Smooth muscle cell (in vitro differentiated cells): ENCODE data around the gene CELF1. TPM values are rescaled to one million over a fixed set of nuclear protein-coding genes. Genes with fewer than 3 reads are reported as not detected.

Experiments
- DNase-seq: peaks from one replicate; lab custom pipeline; 2025; ENCODE audit not compliant: unreplicated experiment; lab: John Stamatoyannopoulos, UW
- H2AFZ ChIP-seq: fragments of 200-600 bp; sonication (generic); 2 replicates; pipeline ENCODE4 v1.6.0; 2016; ENCODE audit warnings: antibody characterized with exemption, low read depth, mild to moderate bottlenecking
- H3F3A ChIP-seq: fragments of 200-600 bp; sonication (generic); 2 replicates; pipeline ENCODE4 v1.6.0; 2017; ENCODE audit warnings: antibody characterized with exemption, low read depth
- H3K27ac ChIP-seq: fragments of 200-600 bp; sonication (generic); 2 replicates; pipeline ENCODE4 v1.5.1; 2016; ENCODE audit warnings: low read depth, mild to moderate bottlenecking
- H3K27me3 ChIP-seq: fragments of 200-600 bp; sonication (generic); 2 replicates; pipeline ENCODE4 v1.6.1; 2016; ENCODE audit warnings: low read depth, mild to moderate bottlenecking
- H3K36me3 ChIP-seq: fragments of 200-600 bp; sonication (generic); 2 replicates; pipeline ENCODE4 v1.5.1; 2016; ENCODE audit warnings: low read depth
- H3K4me1 ChIP-seq: fragments of 200-600 bp; sonication (generic); 2 replicates; pipeline ENCODE4 v1.5.1; 2016; ENCODE audit warnings: low read depth
- H3K4me2 ChIP-seq: fragments of 200-600 bp; sonication (generic); 2 replicates; pipeline ENCODE4 v1.6.0; 2016; ENCODE audit warnings: mild to moderate bottlenecking
- H3K4me3 ChIP-seq: fragments of 200-600 bp; sonication (generic); 2 replicates; pipeline ENCODE4 v1.5.1; 2016; ENCODE audit warnings: mild to moderate bottlenecking
- H3K79me2 ChIP-seq: fragments of 200-600 bp; sonication (generic); 2 replicates; pipeline ENCODE4 v1.6.0; 2016; ENCODE audit warnings: low read depth, mild to moderate bottlenecking
- H3K9ac ChIP-seq: fragments of 200-600 bp; sonication (generic); 2 replicates; pipeline ENCODE4 v1.6.0; 2016; ENCODE audit warnings: low read depth
- H3K9me3 ChIP-seq: fragments of 200-600 bp; sonication (generic); replicated peaks from 2 replicates; pipeline ENCODE4 v1.5.1; 2016; ENCODE audit warnings: low read depth
- H4K20me1 ChIP-seq: fragments of 200-600 bp; sonication (generic); 2 replicates; pipeline ENCODE4 v1.6.0; 2016; ENCODE audit warnings: low read depth
- CTCF ChIP-seq: fragments of 200-600 bp; sonication (generic); IDR thresholded peaks from 2 replicates; pipeline ENCODE4 v1.5.1; 2017; ENCODE audit warnings: borderline replicate concordance, mild to moderate bottlenecking, antibody characterized with exemption; ENCODE audit not compliant: insufficient read depth, poor library complexity, severe bottlenecking
- WGBS: methylation state at CpG from one replicate; pipeline ENCODE4 v1.1.7; 2016; ENCODE audit warnings: low lambda C conversion rate; 5-methylcytosine and 5-hydroxymethylcytosine counted together
- polyA plus RNA-seq: library from polyadenylated mRNA; unstranded; fragments of >200 nt; fragmentation: Nextera tagmentation; extraction: Ambion mirVana; gene quantifications from 2 replicates; pipeline ENCODE4 v1.2.1, GENCODE V29; 2016
- total RNA-seq: library from RNA; depleted of rRNA; stranded (reverse); fragments of >200 nt; gene quantifications from 2 replicates; pipeline ENCODE4 v1.2.3, GENCODE V29; 2014

CELF1 gene
- total and polyA plus RNA-seq, 2 experiments from 2014 or later, result 42.5 to 64.8 TPM

GRCh38 chr11:47441421-47441820, 111.5 kb downstream of the CELF1 start:
- Histone ChIP-seq H3K9me3 (no peaks in the 10 kb centered on the region), H3F3A (no peaks in the 10 kb centered on the region), H4K20me1 (no peaks in the 10 kb centered on the region), H3K79me2 (no peaks in the 10 kb centered on the region), H3K4me1 (no peaks in the 10 kb centered on the region), H2AFZ (no peak overlapping the region), H3K4me3 (no peak overlapping the region), H3K36me3 (no peaks in the 10 kb centered on the region), H3K27me3 (no peaks in the 10 kb centered on the region), H3K4me2 (no peak overlapping the region), H3K27ac (no peak overlapping the region), H3K9ac (no peak overlapping the region)
- no peak for DNase-seq
- TF ChIP-seq CTCF, result no peak
- 92% methylated on average over 11 of the region's 12 CpGs for WGBS

- Histone ChIP-seq H4K20me1 (no peaks in the 10 kb centered on the region), H3K4me2 (no peak overlapping the region), H3K4me1 (no peaks in the 10 kb centered on the region), H2AFZ (no peak overlapping the region), H3K79me2 (no peaks in the 10 kb centered on the region), H3K27me3 (no peaks in the 10 kb centered on the region), H3K27ac (no peak overlapping the region), H3K36me3 (no peaks in the 10 kb centered on the region), H3K4me3 (no peak overlapping the region), H3K9ac (no peak overlapping the region), H3K9me3 (no peaks in the 10 kb centered on the region), H3F3A (no peaks in the 10 kb centered on the region)
- DNase-seq, result no peak
- 48% methylated on average over 2 of the region's 2 CpGs for WGBS
- TF ChIP-seq CTCF, result no peak
Measured at GRCh38 chr11:47440054-47440476, 112.9 kb downstream of the CELF1 start.

- no peak for TF ChIP-seq CTCF
- DNase-seq, result no peak
- H3K4me3 ChIP-seq, result no peak overlapping the region
- H4K20me1 ChIP-seq, result no peaks in the 10 kb centered on the region
- H2AFZ ChIP-seq, result no peak overlapping the region
- 97% methylated on average over 18 of the region's 18 CpGs for WGBS
- no peak overlapping the region for H3K4me2 ChIP-seq
- H3K9me3 ChIP-seq, result no peaks in the 10 kb centered on the region
- H3K36me3 ChIP-seq, result no peaks in the 10 kb centered on the region
- H3K27me3 ChIP-seq, result no peaks in the 10 kb centered on the region
- no peaks in the 10 kb centered on the region for H3F3A ChIP-seq
- H3K4me1 ChIP-seq, result no peaks in the 10 kb centered on the region
- H3K27ac ChIP-seq, result no peak overlapping the region
- no peak overlapping the region for H3K9ac ChIP-seq
- no peaks in the 10 kb centered on the region for H3K79me2 ChIP-seq
Measured at GRCh38 chr11:47438721-47439120, 114.2 kb downstream of the CELF1 start.

- no peaks in the 10 kb centered on the region for H3K27me3 ChIP-seq
Measured at GRCh38 chr11:47437746-47438418, 115.0 kb downstream of the CELF1 start.

More at GRCh38 chr11:47437746-47438418, 115.0 kb downstream of the CELF1 start:
- Histone ChIP-seq H3K79me2 (no peaks in the 10 kb centered on the region), H3K4me2 (no peak overlapping the region), H3K9ac (no peak overlapping the region), H4K20me1 (no peaks in the 10 kb centered on the region), H3K36me3 (no peaks in the 10 kb centered on the region), H2AFZ (no peak overlapping the region), H3K4me3 (no peak overlapping the region), H3K9me3 (no peaks in the 10 kb centered on the region), H3F3A (no peaks in the 10 kb centered on the region), H3K4me1 (no peaks in the 10 kb centered on the region), H3K27ac (no peak overlapping the region)
- 94% methylated on average over 16 of the region's 16 CpGs for WGBS
- no peak for DNase-seq
- no peak for TF ChIP-seq CTCF
